Frontal cortex (tissue), 4 donors: ENCODE measurements around the gene BAZ2B. TPM values are rescaled to one million over a fixed set of nuclear protein-coding genes. Genes with fewer than 3 reads are reported as not detected.
"Not testable (repeated sequence)": the region's sequence is repeated elsewhere in the genome, so short reads cannot be mapped to it uniquely, and the experiment has no call there.

ENCODE experiments used
- DNase-seq, 2 donors: peaks; one replicate each; pipeline ENCODE4 v3.0.0; 2012; ENCODE audit warnings: low spot score in 2 of 2
- FAIRE-seq: peaks from 2 replicates; lab custom pipeline; 2012; peaks lifted over from hg19 to GRCh38; lab: Jason Lieb, UNC
- total RNA-seq: library from RNA; depleted of rRNA; stranded (reverse); fragments of >200 nt; gene quantifications from one replicate; pipeline ENCODE4 v1.2.3, GENCODE V29; 2014
- donor health status: control.
- donor health status: control.
- donor health status: control.

Gene BAZ2B
- total RNA-seq, 1 donor from 2014 or later = 192 TPM

DNA sequence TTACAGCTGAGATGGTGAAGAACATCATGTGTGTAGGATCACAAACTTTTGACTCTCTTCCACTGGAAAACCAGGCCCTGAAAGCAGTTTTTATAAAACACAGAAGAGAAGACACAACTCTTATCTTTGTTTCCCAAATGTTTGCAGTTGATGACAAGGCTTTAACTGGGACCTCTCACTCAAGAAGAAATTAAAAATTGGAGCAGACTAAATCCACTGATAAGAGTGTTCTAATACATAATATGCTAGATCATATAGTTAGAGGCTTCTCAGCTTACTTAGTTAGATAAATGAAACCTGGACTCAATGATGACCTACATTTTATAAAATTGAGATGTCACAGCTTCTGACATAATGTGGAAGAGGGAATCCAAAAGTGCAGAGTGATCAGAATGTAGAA lies 171.6 kb downstream of the BAZ2B start:
- DNase-seq (no peak), FAIRE-seq (no peak)

DNA sequence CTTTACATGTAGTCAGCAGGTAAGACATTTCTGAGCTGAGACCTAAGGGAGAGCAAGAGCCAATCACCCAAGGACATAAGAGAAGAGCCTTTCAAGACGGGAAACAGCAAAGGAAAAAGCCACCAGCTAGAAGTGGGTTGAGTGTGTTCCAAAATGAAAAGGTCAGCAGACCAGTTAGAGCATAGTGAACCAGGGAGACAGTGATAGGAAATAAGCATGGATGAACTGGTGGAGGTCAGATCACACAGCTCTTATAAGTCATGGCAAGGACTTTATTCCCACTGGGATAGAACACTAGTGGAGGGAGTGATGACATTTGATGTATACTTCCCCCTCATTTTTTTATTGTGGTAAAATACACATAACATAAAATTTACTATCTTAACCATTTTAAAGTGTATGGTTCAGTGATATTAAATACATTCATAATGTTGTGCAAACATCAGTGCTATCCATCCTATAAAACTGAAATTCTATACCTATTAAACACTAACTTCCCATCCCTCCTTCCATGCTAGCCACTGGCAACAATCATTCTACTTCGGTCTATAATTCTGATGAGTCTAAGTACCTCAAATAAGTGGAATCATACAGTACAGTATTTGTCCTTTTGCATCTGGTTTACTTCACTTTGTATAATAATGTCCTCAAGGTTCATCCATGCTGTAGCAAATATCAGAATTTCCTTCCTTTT lies 174.0 kb downstream of the BAZ2B start:
- no peak for FAIRE-seq
- DNase-seq = no peak

GRCh38 chr2:159441182-159441581 lies 175.2 kb downstream of the BAZ2B start:
- DNase-seq = no peak
- no peak for FAIRE-seq

- DNase-seq = no peak
- no peak for FAIRE-seq
These were observed 176.9 kb downstream of the BAZ2B start for GRCh38 chr2:159439421-159439820.

DNA sequence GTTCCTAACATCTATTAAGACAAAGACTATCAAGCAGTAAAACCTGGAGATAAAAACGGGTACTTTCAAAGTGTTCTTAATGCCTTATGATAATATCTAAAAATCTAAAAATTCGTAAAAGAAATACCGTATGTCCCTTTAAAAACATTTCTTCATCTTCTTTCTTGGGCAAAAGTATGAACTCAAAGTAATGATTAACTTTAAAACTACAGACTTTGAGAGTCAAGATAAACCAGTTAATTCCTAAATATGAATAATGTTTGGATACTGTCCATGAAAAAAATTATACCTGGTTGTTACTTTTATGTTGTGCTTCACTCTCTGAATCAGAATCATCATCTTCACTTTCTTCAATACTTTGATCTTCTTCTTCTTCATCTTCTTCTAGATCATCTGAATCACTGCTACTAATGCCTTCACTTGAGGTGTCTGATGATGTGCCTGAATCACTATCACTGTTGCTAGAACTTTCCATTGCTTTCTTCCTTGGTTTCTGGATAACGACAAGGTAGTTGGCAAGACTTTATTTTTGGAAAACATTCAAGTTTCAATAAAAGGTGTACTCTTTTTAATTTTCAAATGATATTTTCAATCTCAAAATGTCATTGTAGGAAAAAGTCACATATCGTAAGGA lies 177.5 kb downstream of the BAZ2B start:
- DNase-seq (no peak), FAIRE-seq (peak; percentile 6)

GRCh38 chr2:159438284-159438683 lies 178.1 kb downstream of the BAZ2B start:
- DNase-seq (no peak), FAIRE-seq (no peak)

- no peak for DNase-seq
These were observed 183.7 kb downstream of the BAZ2B start for GRCh38 chr2:159432610-159433009.

DNA sequence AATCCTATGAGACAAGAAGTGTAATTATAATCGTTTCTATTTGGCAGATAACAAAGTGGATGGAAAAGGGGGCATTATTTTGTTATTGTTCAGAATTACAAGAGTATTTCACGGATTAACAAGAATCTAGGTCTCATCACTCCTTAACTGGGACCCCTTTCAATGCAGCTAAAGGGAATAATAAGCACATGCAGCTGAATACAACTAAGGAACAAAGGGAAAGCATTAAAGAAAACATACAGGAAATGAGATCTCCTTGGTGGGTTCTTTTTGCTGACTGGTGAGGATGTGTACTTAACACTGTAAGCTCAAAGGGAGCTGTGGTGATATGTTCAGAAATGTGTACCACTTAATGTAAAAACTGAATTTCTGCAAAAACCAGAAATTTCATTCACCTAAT lies 189.3 kb downstream of the BAZ2B start:
- FAIRE-seq (no peak), DNase-seq (no peak)

More at GRCh38 chr2:159432610-159433009, 183.7 kb downstream of the BAZ2B start:
- FAIRE-seq = no peak

DNA sequence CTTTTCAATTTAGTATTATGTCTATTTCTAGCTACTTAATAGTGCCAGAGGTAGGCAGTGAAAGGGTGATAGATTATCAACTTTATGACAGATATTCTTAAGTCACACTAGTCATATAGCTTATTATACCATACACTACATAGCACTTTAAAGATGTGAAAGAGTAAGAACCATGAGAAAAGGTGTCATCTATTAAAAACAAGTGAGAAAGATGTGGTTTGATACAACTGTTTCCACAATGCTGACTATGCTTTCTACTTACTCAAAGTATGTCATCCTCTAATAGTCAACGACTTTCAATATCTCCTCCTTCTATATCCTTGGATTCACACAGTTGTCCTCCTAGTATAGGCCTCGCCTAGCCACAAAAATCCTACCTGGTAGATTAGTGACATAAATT lies 196.9 kb downstream of the BAZ2B start:
- no peak for FAIRE-seq
- no peak for DNase-seq

DNA sequence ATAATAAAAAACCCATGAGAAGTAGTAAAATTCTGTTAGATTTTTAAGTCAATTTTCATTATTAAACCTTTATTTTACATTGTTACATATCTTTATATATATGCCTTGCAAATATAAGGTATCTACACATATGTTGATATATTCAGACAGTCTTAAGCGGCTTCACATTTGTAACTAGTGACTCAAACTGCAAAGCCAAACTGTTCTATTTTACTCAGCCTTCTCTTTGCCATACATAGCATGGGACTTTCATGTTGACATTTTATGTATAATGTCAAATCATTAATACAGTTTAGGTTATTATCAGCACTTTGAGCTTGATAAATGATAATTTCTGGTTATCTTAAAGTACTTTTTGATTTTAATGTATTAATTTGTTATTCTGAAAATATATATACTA lies 204.9 kb downstream of the BAZ2B start:
- FAIRE-seq (no peak), DNase-seq (no peak)

GRCh38 chr2:159410276-159410675 lies 206.1 kb downstream of the BAZ2B start:
- FAIRE-seq = no peak

DNA sequence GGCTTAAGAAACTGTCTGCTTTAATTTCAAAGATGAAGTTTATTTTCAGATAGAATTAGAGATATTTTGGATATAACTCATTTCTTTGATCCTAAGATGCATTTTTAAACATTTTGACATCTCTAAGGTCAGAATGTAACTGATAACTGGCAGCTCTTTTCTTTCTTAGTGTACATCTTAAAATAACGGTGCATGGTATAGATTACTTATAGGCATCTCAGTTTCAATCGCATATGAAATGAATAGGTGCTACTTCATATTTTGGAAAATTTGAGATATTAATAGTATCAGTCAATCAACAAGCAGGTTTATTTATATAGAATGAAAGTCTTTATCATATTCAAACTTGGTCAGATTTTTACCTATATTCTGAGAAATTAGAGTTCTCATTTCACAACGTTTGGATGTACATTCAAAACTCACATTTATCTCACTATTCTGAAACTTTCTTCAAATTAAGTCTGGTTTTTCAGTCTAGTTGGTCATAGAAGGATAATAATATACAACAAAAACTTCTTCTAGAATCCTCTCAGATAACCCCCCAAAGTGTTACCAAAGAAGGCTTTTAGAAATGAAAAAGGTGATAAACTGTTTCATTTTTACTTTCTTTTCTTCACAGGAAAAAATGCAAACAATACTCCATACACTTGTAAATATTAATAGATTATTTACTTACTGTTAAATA lies 207.1 kb downstream of the BAZ2B start:
- no peak for DNase-seq
- FAIRE-seq = no peak

More at GRCh38 chr2:159410276-159410675, 206.1 kb downstream of the BAZ2B start:
- no peak for DNase-seq

DNA sequence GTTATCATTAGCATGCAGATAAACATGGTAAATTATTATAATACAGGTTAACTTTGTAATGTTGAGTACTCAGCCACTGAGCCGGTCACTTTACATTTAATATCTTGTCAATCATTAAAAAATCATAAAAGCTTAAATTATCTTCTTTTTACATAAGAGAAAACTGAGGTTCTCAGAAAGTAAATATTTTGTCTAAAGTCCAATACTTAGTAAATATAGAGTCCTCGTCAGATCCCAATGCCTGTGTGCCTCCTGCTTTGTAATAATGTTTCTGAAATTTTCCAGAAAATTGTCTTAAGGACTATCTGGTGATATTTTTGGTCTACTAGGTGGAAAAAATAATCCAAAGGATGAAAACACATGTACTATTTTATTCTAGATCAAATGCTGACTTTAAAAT lies 213.6 kb downstream of the BAZ2B start:
- DNase-seq (no peak), FAIRE-seq (no peak)

- not testable (repeated sequence) for DNase-seq, FAIRE-seq
These were observed 214.2 kb downstream of the BAZ2B start for GRCh38 chr2:159402160-159402559.

- FAIRE-seq (no peak), DNase-seq (no peak)
These were observed 216.5 kb downstream of the BAZ2B start for GRCh38 chr2:159399716-159400415.

- DNase-seq = no peak
- no peak for FAIRE-seq
These were observed 219.5 kb downstream of the BAZ2B start for GRCh38 chr2:159396799-159397198.

DNA sequence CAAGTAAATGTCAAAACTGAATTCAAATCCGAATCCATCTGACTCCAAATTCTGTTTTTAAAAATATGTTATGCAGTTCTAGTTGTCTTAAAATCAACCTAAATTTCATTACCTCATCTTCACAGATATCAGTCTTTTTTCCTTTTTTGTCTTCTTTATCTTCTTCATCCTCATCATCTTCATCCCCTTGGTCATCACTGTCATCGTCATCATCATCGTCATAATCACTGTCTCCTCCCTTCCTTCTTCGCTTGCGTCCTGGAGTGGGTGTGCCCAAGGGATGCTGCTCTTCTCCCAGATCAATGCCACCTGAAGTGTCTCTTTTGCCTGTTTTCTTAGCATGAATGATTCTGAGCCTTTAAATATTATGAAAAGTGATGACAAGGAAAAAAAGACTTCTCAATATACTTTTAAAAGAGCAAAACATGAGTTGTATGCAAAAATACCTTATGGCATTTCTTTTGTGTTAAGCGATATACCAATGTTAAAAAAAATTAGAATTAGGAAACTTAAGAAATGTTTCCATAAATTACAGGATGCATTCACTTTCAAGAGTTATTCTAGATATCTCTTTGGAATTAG lies 233.8 kb downstream of the BAZ2B start:
- DNase-seq (no peak), FAIRE-seq (peak; percentile 10)

DNA sequence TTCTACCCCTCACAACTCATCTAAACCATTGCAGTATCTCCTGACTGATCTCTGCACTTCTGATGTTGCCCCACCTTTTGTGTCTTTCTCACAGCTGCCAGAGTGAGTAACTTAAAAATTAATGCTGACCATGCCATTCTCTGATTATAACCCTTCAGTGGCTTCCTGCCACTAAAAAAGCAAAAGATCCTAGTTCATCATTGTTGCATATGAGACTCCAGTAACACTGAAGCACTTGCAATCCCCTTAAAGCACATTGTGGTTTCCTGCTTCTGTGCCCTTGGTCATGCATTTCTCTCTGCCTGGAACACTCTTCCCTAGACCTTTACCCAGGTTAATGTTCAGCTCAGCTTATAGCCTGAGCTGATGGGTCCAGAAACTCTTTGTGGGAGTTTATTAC lies 234.8 kb downstream of the BAZ2B start:
- no peak for FAIRE-seq

DNA sequence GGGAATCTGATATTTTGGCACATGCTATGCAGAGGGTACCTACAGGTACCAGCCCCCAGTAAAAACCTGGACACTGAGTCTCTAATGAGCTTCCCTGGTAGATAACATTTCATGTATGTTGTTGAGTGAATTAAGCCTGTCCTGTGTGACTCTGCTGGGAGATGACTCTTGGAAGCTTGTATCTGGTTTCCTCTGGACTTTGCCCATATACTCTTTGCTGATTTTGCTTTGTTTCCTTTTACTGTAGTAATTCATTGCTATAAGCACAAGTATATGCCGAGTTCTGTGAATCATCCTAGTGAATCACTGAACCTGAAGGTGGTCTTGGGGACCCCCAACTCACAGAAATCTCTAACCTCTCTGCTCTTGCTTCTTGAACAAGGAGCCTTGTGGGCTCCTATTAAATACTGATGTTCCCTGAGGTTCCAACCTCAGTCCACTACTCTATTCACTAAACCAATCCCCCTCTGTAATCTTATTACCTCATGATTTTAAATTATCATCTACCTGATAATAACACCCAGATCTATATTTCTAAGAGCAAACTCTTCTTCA lies 235.6 kb downstream of the BAZ2B start:
- FAIRE-seq (no peak), DNase-seq (no peak)

More for the DNA sequence above, 234.8 kb downstream of the BAZ2B start:
- no peak for DNase-seq

- FAIRE-seq (no peak), DNase-seq (no peak)
These were observed 237.2 kb downstream of the BAZ2B start for GRCh38 chr2:159379181-159379580.
